PFSK-1 (cell line): ENCODE results near the gene MEI1.

Experiments
- FOXP2 ChIP-seq: optimal IDR thresholded peaks from 2 replicates; pipeline ENCODE3; 2011; ENCODE audit warnings: borderline replicate concordance, control low read depth, inconsistent platforms; ENCODE audit not compliant: insufficient read depth; ENCODE audit errors: extremely low read length, extremely low read depth
- POLR2AphosphoS5 ChIP-seq: IDR thresholded peaks from 2 replicates; pipeline ENCODE4 v1.6.1; 2012; ENCODE audit warnings: low read depth, mild to moderate bottlenecking, control low read depth, low read length, moderate library complexity
- REST ChIP-seq, 2 experiments: IDR thresholded peaks; 2 replicates each; pipeline versions ENCODE4 v1.6.1 to v1.8.0; 2011 to 2012; ENCODE audit warnings: low read depth in 2 of 2, low read length in 2 of 2, control low read depth in 1 of 2, inconsistent platforms in 1 of 2, mild to moderate bottlenecking in 1 of 2, moderate library complexity in 1 of 2; ENCODE audit not compliant: insufficient read depth in 1 of 2
- SIN3A ChIP-seq: IDR thresholded peaks from 2 replicates; pipeline ENCODE4 v1.6.1; 2012; ENCODE audit warnings: mild to moderate bottlenecking, low read length, moderate library complexity, borderline replicate concordance; ENCODE audit not compliant: insufficient read depth
- TAF1 ChIP-seq: IDR thresholded peaks from 2 replicates; pipeline ENCODE4 v1.6.1; 2012; ENCODE audit warnings: low read length, control low read depth, borderline replicate concordance; ENCODE audit not compliant: insufficient read depth

MEI1 gene

GRCh38 chr22:41812805-41813545 lies 113.7 kb downstream of the MEI1 start:
- no peak for TF ChIP-seq TAF1
- no peak for TF ChIP-seq POLR2AphosphoS5
- TF ChIP-seq FOXP2: no peak
- no peak for TF ChIP-seq REST (IDR thresholded peaks at IDR 0.05; ENCODE audit: insufficient read depth in 1 of 2, low read depth in 2 of 2, low read length in 2 of 2)
- no peak for TF ChIP-seq SIN3A

- TF ChIP-seq SIN3A (no peak), REST (IDR thresholded peaks at IDR 0.05; ENCODE audit: insufficient read depth in 1 of 2, low read depth in 2 of 2, low read length in 2 of 2) (no peak), FOXP2 (no peak), POLR2AphosphoS5 (no peak), TAF1 (no peak)
Observed at GRCh38 chr22:41813726-41814410, 114.6 kb downstream of the MEI1 start.

- TF ChIP-seq POLR2AphosphoS5 (no peak), FOXP2 (no peak), REST (IDR thresholded peaks at IDR 0.05; ENCODE audit: insufficient read depth in 1 of 2, low read depth in 2 of 2, low read length in 2 of 2) (no peak), SIN3A (no peak), TAF1 (no peak)
Observed at GRCh38 chr22:41815716-41816115, 116.4 kb downstream of the MEI1 start.

GRCh38 chr22:41816241-41816640 lies 116.9 kb downstream of the MEI1 start:
- TF ChIP-seq REST (IDR thresholded peaks at IDR 0.05; ENCODE audit: insufficient read depth in 1 of 2, low read depth in 2 of 2, low read length in 2 of 2) (no peak), SIN3A (no peak), FOXP2 (no peak), TAF1 (no peak), POLR2AphosphoS5 (no peak)

- TF ChIP-seq REST (IDR thresholded peaks at IDR 0.05; ENCODE audit: insufficient read depth in 1 of 2, low read depth in 2 of 2, low read length in 2 of 2): no peak
- TF ChIP-seq TAF1: no peak
- TF ChIP-seq FOXP2: no peak
- no peak for TF ChIP-seq SIN3A
- TF ChIP-seq POLR2AphosphoS5: no peak
Observed at GRCh38 chr22:41816871-41817270, 117.6 kb downstream of the MEI1 start.
